22Rv1 (cell line): Measurements from ENCODE around the gene FANK1.

Experiments
- ZFX ChIP-seq: fragments of 450-650 bp; IDR thresholded peaks from 2 replicates; pipeline ENCODE4 v1.6.1; 2017; ENCODE audit warnings: antibody characterized with exemption, borderline replicate concordance
- TF ChIP-seq, protein P1 (sequence below): fragments of 450-650 bp; IDR thresholded peaks from 2 replicates; pipeline ENCODE4 v1.5.1; 2017; ENCODE audit warnings: mild to moderate bottlenecking

DNA sequence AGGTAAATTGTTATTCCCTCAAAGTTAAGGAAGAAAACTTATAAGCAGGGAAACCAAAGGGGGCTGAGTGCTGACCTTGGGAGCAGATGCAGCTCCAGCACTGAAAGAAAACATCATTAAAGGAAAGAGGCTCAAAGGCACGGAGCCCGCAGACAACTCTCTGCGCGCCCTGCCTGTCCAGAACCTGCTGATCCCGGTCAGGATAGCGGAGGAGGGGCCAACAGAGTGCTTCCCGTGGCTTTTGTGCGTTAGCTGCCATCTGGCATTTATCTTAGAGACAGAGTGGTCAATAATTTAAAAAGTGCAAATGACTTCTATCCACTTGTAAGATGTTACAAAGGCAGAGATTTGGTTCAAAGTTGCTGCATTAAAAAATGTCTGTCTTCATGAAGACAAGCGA, 162.1 kb downstream of the FANK1 start:
- TF ChIP-seq, protein P1, sequence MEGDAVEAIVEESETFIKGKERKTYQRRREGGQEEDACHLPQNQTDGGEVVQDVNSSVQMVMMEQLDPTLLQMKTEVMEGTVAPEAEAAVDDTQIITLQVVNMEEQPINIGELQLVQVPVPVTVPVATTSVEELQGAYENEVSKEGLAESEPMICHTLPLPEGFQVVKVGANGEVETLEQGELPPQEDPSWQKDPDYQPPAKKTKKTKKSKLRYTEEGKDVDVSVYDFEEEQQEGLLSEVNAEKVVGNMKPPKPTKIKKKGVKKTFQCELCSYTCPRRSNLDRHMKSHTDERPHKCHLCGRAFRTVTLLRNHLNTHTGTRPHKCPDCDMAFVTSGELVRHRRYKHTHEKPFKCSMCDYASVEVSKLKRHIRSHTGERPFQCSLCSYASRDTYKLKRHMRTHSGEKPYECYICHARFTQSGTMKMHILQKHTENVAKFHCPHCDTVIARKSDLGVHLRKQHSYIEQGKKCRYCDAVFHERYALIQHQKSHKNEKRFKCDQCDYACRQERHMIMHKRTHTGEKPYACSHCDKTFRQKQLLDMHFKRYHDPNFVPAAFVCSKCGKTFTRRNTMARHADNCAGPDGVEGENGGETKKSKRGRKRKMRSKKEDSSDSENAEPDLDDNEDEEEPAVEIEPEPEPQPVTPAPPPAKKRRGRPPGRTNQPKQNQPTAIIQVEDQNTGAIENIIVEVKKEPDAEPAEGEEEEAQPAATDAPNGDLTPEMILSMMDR: no peak
- no peak for TF ChIP-seq ZFX
